ENCODE results near the gene TRMT10A. TPM values are rescaled to one million over a fixed set of nuclear protein-coding genes. Genes with fewer than 3 reads are reported as not detected.

The TRMT10A gene
- total RNA-seq, 1 donor from 2014 or later: 15.6 TPM

DNA sequence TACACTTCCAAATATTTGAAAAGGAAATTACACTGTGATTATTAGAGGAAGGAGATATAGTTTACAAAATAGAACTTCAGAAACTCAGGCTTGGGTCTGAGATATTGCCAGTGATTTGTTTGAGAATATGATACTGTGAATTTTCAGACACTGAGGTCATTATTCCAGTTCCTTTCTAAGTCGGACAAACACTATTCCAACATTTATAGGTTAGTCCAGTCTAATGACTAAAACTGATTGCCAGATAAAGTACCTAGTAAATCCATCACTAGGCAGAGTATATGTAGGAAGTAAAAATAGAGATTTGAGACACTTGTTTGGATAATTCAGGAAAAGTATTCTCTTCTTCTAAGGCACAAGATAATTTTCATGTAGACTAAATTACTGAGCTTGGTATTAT lies 24.0 kb upstream of the TRMT10A start:
- no peak for DNase-seq (ENCODE audit: low spot score)
- no peaks in the 10 kb centered on the region for H3K9me3 ChIP-seq (ENCODE audit: low read depth)
- no peaks in the 10 kb centered on the region for H3K36me3 Mint-ChIP-seq
- H3K27ac ChIP-seq: no peak overlapping the region
- H3K4me1 ChIP-seq: no peaks in the 10 kb centered on the region
- H3K9me3 Mint-ChIP-seq: no peaks in the 10 kb centered on the region
- no peak overlapping the region for H3K9ac ChIP-seq
- no peak overlapping the region for H2AFZ ChIP-seq (replicated peaks)
- H3K27me3 Mint-ChIP-seq (ENCODE audit: insufficient read depth, low read depth): no peaks in the 10 kb centered on the region
- H3K4me2 ChIP-seq: no peak overlapping the region
- no peaks in the 10 kb centered on the region for H4K20me1 ChIP-seq (ENCODE audit: low read depth)
- TF ChIP-seq EZH2 (IDR thresholded peaks at IDR 0.05) (no peak), EZH2phosphoT487 (IDR thresholded peaks at IDR 0.05) (no peak)
- TF ChIP-seq, protein P1, sequence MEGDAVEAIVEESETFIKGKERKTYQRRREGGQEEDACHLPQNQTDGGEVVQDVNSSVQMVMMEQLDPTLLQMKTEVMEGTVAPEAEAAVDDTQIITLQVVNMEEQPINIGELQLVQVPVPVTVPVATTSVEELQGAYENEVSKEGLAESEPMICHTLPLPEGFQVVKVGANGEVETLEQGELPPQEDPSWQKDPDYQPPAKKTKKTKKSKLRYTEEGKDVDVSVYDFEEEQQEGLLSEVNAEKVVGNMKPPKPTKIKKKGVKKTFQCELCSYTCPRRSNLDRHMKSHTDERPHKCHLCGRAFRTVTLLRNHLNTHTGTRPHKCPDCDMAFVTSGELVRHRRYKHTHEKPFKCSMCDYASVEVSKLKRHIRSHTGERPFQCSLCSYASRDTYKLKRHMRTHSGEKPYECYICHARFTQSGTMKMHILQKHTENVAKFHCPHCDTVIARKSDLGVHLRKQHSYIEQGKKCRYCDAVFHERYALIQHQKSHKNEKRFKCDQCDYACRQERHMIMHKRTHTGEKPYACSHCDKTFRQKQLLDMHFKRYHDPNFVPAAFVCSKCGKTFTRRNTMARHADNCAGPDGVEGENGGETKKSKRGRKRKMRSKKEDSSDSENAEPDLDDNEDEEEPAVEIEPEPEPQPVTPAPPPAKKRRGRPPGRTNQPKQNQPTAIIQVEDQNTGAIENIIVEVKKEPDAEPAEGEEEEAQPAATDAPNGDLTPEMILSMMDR (IDR thresholded peaks at IDR 0.05): no peak
- H3K4me3 ChIP-seq: no peak overlapping the region
- H3K27ac Mint-ChIP-seq: no peak overlapping the region
- H3K4me3 Mint-ChIP-seq: no peak overlapping the region
- H3K79me2 ChIP-seq (ENCODE audit: low read depth): no peaks in the 10 kb centered on the region
- H3K36me3 ChIP-seq: no peaks in the 10 kb centered on the region
- H3K27me3 ChIP-seq: no peaks in the 10 kb centered on the region
- H3K4me1 Mint-ChIP-seq: no peaks in the 10 kb centered on the region
- H3F3A ChIP-seq (ENCODE audit: low read depth): no peaks in the 10 kb centered on the region

DNA sequence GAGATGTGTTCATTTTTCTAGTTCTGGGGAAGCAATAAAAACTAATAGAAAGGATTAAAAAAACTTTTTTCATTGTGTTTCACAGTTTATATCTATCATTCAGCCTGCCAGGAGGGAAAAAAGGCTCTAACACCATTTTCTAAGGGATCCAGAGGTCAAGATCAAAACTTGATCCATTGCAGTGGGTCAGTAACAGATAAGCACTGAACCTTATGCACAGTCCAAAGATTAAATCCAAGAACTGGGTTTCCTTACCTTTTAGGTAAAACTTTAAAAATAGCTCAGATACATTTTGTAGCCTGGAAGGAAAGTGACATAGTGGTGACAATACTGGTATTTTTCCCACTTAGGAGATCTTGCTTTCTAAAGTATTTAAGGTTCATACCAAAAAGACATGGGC lies 23.5 kb upstream of the TRMT10A start:
- no peak overlapping the region for H3K27ac ChIP-seq
- Mint-ChIP-seq H3K4me1 (no peaks in the 10 kb centered on the region), H3K27ac (no peak overlapping the region), H3K9me3 (no peaks in the 10 kb centered on the region), H3K36me3 (no peaks in the 10 kb centered on the region), H3K27me3 (ENCODE audit: insufficient read depth, low read depth) (no peaks in the 10 kb centered on the region), H3K4me3 (no peak overlapping the region)
- H2AFZ ChIP-seq (replicated peaks): no peak overlapping the region
- no peaks in the 10 kb centered on the region for H3K79me2 ChIP-seq (ENCODE audit: low read depth)
- H3K4me1 ChIP-seq: no peaks in the 10 kb centered on the region
- no peaks in the 10 kb centered on the region for H3K27me3 ChIP-seq
- no peaks in the 10 kb centered on the region for H3K9me3 ChIP-seq (ENCODE audit: low read depth)
- TF ChIP-seq EZH2 (IDR thresholded peaks at IDR 0.05) (no peak), EZH2phosphoT487 (IDR thresholded peaks at IDR 0.05) (no peak)
- TF ChIP-seq, protein P1 (IDR thresholded peaks at IDR 0.05): no peak
- no peaks in the 10 kb centered on the region for H3F3A ChIP-seq (ENCODE audit: low read depth)
- H3K4me3 ChIP-seq: no peak overlapping the region
- no peak for DNase-seq (ENCODE audit: low spot score)
- no peak overlapping the region for H3K9ac ChIP-seq
- H4K20me1 ChIP-seq (ENCODE audit: low read depth): no peaks in the 10 kb centered on the region
- no peak overlapping the region for H3K4me2 ChIP-seq
- H3K36me3 ChIP-seq: no peaks in the 10 kb centered on the region

DNA sequence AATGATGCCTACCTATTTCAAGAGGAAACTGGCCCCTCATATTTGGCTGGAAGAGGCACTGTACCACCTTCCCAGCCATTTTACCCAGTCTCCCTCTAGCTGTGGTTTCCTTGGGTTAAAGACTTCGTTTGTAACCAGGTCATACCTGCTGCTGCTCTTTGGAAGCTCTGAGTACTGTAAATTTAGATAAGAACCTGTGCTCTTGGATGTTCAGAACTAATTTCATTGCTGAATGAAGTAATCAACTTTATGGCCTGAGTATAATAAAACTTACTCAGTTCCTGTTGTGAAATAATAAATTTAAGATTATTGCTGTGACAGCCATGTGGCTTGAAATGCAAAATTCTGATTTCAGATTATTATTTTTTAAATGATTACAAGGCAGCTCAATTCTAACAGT lies 23.0 kb upstream of the TRMT10A start:
- Histone ChIP-seq H4K20me1 (ENCODE audit: low read depth) (no peaks in the 10 kb centered on the region), H2AFZ (replicated peaks) (no peak overlapping the region), H3K9ac (no peak overlapping the region), H3K4me1 (no peaks in the 10 kb centered on the region), H3K9me3 (ENCODE audit: low read depth) (no peaks in the 10 kb centered on the region), H3K27ac (no peak overlapping the region), H3K4me3 (no peak overlapping the region), H3K36me3 (no peaks in the 10 kb centered on the region), H3K79me2 (ENCODE audit: low read depth) (no peaks in the 10 kb centered on the region), H3K27me3 (no peaks in the 10 kb centered on the region), H3K4me2 (no peak overlapping the region), H3F3A (ENCODE audit: low read depth) (no peaks in the 10 kb centered on the region)
- Mint-ChIP-seq H3K27me3 (ENCODE audit: insufficient read depth, low read depth) (no peaks in the 10 kb centered on the region), H3K36me3 (no peaks in the 10 kb centered on the region), H3K4me1 (no peaks in the 10 kb centered on the region), H3K27ac (no peak overlapping the region), H3K9me3 (no peaks in the 10 kb centered on the region), H3K4me3 (no peak overlapping the region)
- DNase-seq (ENCODE audit: low spot score): no peak
- TF ChIP-seq EZH2 (IDR thresholded peaks at IDR 0.05) (no peak), EZH2phosphoT487 (IDR thresholded peaks at IDR 0.05) (no peak)
- TF ChIP-seq, protein P1 (IDR thresholded peaks at IDR 0.05): no peak
